ENCODE data around the gene KCTD21. TPM values are rescaled to one million over a fixed set of nuclear protein-coding genes. Genes with fewer than 3 reads are reported as not detected.

Gene KCTD21
- total and polyA plus RNA-seq, 2 donors (not counting 1 experiment from before 2014, with no cell fraction given): 4.3 to 8.0 TPM

- H3K4me1 Mint-ChIP-seq: no peaks in the 10 kb centered on the region
- no peak overlapping the region for H3K4me2 ChIP-seq (replicated peaks; ENCODE audit: low read depth, low read length, poor library complexity, severe bottlenecking)
- peaks cover 12% of the 10 kb centered on the region for H3K9me3 Mint-ChIP-seq (ENCODE audit: insufficient read depth)
- WGBS (ENCODE audit: insufficient coverage): 93% methylated on average over 6 of the region's 7 CpGs
- no peak overlapping the region for H3K27ac ChIP-seq (ENCODE audit: low read length in 2 of 2)
- H4K20me1 ChIP-seq (ENCODE audit: control insufficient read depth, insufficient read depth, low read length, poor library complexity, severe bottlenecking): no peaks in the 10 kb centered on the region
- no peaks in the 10 kb centered on the region for H3K79me2 ChIP-seq (ENCODE audit: control insufficient read depth, insufficient read depth, low read length)
- H2AFZ ChIP-seq (ENCODE audit: insufficient read depth, low read depth, low read length, poor library complexity, severe bottlenecking): no peak overlapping the region
- H3K9me3 ChIP-seq (ENCODE audit: control extremely low read depth in 1 of 3, control insufficient read depth in 2 of 3, insufficient read depth in 1 of 3, low read length in 2 of 3): peaks cover 0 to 2% (median 0%) of the 10 kb centered on the region in 3 donors
- no peaks in the 10 kb centered on the region for H3K4me1 ChIP-seq (ENCODE audit: control insufficient read depth in 2 of 2, insufficient read depth in 2 of 2, low read length in 2 of 2)
- ATAC-seq (ENCODE audit: low read depth) (no peak), DNase-seq (no peak)
- ChIA-PET CTCF (no interaction called here), POLR2A (no interaction called here)
- no peak overlapping the region for H3K9ac ChIP-seq (ENCODE audit: low read length)
- no peak overlapping the region for H3K4me3 ChIP-seq (ENCODE audit: control extremely low read depth in 1 of 5, extremely low read depth in 1 of 5, insufficient read depth in 1 of 5, low read depth in 2 of 5, low read length in 4 of 5)
- H3K36me3 ChIP-seq (replicated peaks in 1 of 2; ENCODE audit: control extremely low read depth in 1 of 2, control insufficient read depth in 1 of 2, extremely low read depth in 1 of 2, insufficient read depth in 2 of 2, low read length in 1 of 2): no peaks in the 10 kb centered on the region
- intact Hi-C loops (cut with micrococcal nuclease): no loop called here
- no peaks in the 10 kb centered on the region for H3K27me3 Mint-ChIP-seq
- TF ChIP-seq EZH2 (IDR thresholded peaks at IDR 0.05; ENCODE audit: borderline replicate concordance, insufficient read depth, low read depth, low read length, poor library complexity, severe bottlenecking) (no peak), CTCF (IDR thresholded peaks at IDR 0.05) (no peak)
- H3K27me3 ChIP-seq (replicated peaks in 1 of 4; ENCODE audit: control extremely low read depth in 1 of 4, control insufficient read depth in 3 of 4, insufficient read depth in 4 of 4, low read length in 3 of 4): no peaks in the 10 kb centered on the region
- no peak overlapping the region for H3K27ac Mint-ChIP-seq
- no peak overlapping the region for H3K4me3 Mint-ChIP-seq
Measured at GRCh38 chr11:78179459-78180071, 8.9 kb downstream of the KCTD21 start.

- TF ChIP-seq EZH2 (IDR thresholded peaks at IDR 0.05; ENCODE audit: borderline replicate concordance, insufficient read depth, low read depth, low read length, poor library complexity, severe bottlenecking) (no peak), CTCF (IDR thresholded peaks at IDR 0.05) (no peak)
- DNase-seq: no peak
- no peaks in the 10 kb centered on the region for H3K4me1 Mint-ChIP-seq
- Histone ChIP-seq H3K9me3 (ENCODE audit: control extremely low read depth in 1 of 3, control insufficient read depth in 2 of 3, insufficient read depth in 1 of 3, low read length in 2 of 3) (peaks cover 0 to 2% (median 0%) of the 10 kb centered on the region in 3 donors), H3K27ac (ENCODE audit: low read length in 2 of 2) (no peak overlapping the region), H3K79me2 (ENCODE audit: control insufficient read depth, insufficient read depth, low read length) (no peaks in the 10 kb centered on the region), H3K36me3 (replicated peaks in 1 of 2; ENCODE audit: control extremely low read depth in 1 of 2, control insufficient read depth in 1 of 2, extremely low read depth in 1 of 2, insufficient read depth in 2 of 2, low read length in 1 of 2) (peaks cover 0 to 3% of the 10 kb centered on the region in 2 experiments), H3K4me1 (ENCODE audit: control insufficient read depth in 2 of 2, insufficient read depth in 2 of 2, low read length in 2 of 2) (no peaks in the 10 kb centered on the region), H4K20me1 (ENCODE audit: control insufficient read depth, insufficient read depth, low read length, poor library complexity, severe bottlenecking) (no peaks in the 10 kb centered on the region), H3K9ac (ENCODE audit: low read length) (no peak overlapping the region), H3K4me2 (replicated peaks; ENCODE audit: low read depth, low read length, poor library complexity, severe bottlenecking) (no peak overlapping the region), H3K27me3 (replicated peaks in 1 of 4; ENCODE audit: control extremely low read depth in 1 of 4, control insufficient read depth in 3 of 4, insufficient read depth in 4 of 4, low read length in 3 of 4) (no peaks in the 10 kb centered on the region), H2AFZ (ENCODE audit: insufficient read depth, low read depth, low read length, poor library complexity, severe bottlenecking) (no peak overlapping the region), H3K4me3 (ENCODE audit: control extremely low read depth in 1 of 5, extremely low read depth in 1 of 5, insufficient read depth in 1 of 5, low read depth in 2 of 5, low read length in 4 of 5) (no peak overlapping the region)
- 94% methylated on average over 7 of the region's 7 CpGs for WGBS (ENCODE audit: insufficient coverage)
- intact Hi-C loops (cut with micrococcal nuclease): no loop called here
- peaks cover 12% of the 10 kb centered on the region for H3K9me3 Mint-ChIP-seq (ENCODE audit: insufficient read depth)
- no peak for ATAC-seq (ENCODE audit: low read depth)
- no peaks in the 10 kb centered on the region for H3K27me3 Mint-ChIP-seq
- CTCF ChIA-PET: no interaction called here
- H3K27ac Mint-ChIP-seq: no peak overlapping the region
- POLR2A ChIA-PET: no interaction called here
- no peak overlapping the region for H3K4me3 Mint-ChIP-seq
Measured at GRCh38 chr11:78177216-78177615, 11.2 kb downstream of the KCTD21 start.
